Liver (tissue), 3 donors: ENCODE measurements around the gene TRDN.

Experiments used
- RAD21 ChIP-seq, 2 donors: IDR thresholded peaks; 2 replicates each; pipeline ENCODE4 v1.6.1; 2016; ENCODE audit warnings: antibody characterized with exemption in 2 of 2, mild to moderate bottlenecking in 2 of 2
- SP1 ChIP-seq: IDR thresholded peaks from 2 replicates; pipeline ENCODE4 v1.6.1; 2018; ENCODE audit warnings: antibody characterized with exemption, mild to moderate bottlenecking
- TAF1 ChIP-seq: conservative IDR thresholded peaks from 2 replicates; pipeline ENCODE4 v1.6.1; 2016; ENCODE audit warnings: antibody characterized with exemption, mild to moderate bottlenecking
- TF ChIP-seq, protein P1 (sequence below): fragments of 150-350 bp; IDR thresholded peaks from 2 replicates; pipeline ENCODE4 v1.5.1; 2017; ENCODE audit warnings: improper control_type of control experiment, low read depth, low read length; ENCODE audit not compliant: missing input control
- donor health status: healthy.
- donor health status: healthy.

DNA sequence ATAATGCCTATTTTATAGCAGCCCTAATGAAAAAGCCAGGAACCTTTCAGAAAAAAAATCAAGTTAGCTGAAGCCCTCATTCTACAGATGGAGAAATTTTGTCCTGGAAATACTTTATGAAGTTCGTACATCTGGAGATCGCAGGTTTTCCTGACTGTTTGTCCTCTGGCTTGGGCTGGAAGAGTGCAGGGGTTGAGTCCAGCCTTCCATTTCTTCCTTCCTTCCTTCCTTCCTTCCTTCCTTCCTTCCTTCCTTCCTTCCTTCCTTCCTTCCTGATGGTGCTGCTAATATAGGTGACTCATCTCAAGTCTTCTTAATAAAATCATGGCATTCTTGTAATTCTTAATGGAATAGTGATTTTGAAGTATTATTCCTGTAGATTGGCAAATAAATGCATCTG, 413.3 kb downstream of the TRDN start:
- TF ChIP-seq, protein P1, sequence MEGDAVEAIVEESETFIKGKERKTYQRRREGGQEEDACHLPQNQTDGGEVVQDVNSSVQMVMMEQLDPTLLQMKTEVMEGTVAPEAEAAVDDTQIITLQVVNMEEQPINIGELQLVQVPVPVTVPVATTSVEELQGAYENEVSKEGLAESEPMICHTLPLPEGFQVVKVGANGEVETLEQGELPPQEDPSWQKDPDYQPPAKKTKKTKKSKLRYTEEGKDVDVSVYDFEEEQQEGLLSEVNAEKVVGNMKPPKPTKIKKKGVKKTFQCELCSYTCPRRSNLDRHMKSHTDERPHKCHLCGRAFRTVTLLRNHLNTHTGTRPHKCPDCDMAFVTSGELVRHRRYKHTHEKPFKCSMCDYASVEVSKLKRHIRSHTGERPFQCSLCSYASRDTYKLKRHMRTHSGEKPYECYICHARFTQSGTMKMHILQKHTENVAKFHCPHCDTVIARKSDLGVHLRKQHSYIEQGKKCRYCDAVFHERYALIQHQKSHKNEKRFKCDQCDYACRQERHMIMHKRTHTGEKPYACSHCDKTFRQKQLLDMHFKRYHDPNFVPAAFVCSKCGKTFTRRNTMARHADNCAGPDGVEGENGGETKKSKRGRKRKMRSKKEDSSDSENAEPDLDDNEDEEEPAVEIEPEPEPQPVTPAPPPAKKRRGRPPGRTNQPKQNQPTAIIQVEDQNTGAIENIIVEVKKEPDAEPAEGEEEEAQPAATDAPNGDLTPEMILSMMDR, result no peak
- TF ChIP-seq SP1 (no peak), TAF1 (no peak), RAD21 (IDR thresholded peaks at IDR 0.05) (no peak)
